Stimulated activated naive B cell treated with anti-CD40 and anti-IgM and Interleukin-4, amounts not matched to agents 10 μg/mL and 1 μg/mL and 100 μg/mL, for 72 hours (primary cell): ENCODE data around the gene DLG1.

ENCODE experiments used
- ATAC-seq, 2 donors: fragments of 150-1000 bp; cut with Tn5 transposase; replicated peaks; 2 replicates each; pipeline ENCODE4 v1.10.0; 2021; ENCODE audit warnings: moderate library complexity in 1 of 2
- DNase-seq: peaks from one replicate; pipeline ENCODE4 v3.0.0; 2021
- H3K27ac Mint-ChIP-seq: one replicate; pipeline ENCODE4 v1.8.0; 2022; ENCODE audit warnings: mild to moderate bottlenecking, mixed read lengths
- H3K27me3 Mint-ChIP-seq, 2 donors: one replicate each; pipeline ENCODE4 v1.8.0; 2022; ENCODE audit warnings: mixed read lengths in 2 of 2
- H3K36me3 Mint-ChIP-seq, 2 donors: one replicate each; pipeline ENCODE4 v1.8.0; 2022; ENCODE audit warnings: mixed read lengths in 2 of 2, mild to moderate bottlenecking in 1 of 2
- H3K4me1 Mint-ChIP-seq, 2 donors: one replicate each; pipeline ENCODE4 v1.8.0; 2022; ENCODE audit warnings: mixed read lengths in 2 of 2, mild to moderate bottlenecking in 1 of 2
- H3K4me3 Mint-ChIP-seq, 2 donors: one replicate each; pipeline ENCODE4 v1.8.0; 2022; ENCODE audit warnings: mild to moderate bottlenecking in 2 of 2, mixed read lengths in 2 of 2, moderate library complexity in 1 of 2
- H3K9me3 Mint-ChIP-seq, 2 donors: one replicate each; pipeline ENCODE4 v1.8.0; 2022; ENCODE audit warnings: mixed read lengths in 2 of 2, mild to moderate bottlenecking in 1 of 2

Gene DLG1

DNA sequence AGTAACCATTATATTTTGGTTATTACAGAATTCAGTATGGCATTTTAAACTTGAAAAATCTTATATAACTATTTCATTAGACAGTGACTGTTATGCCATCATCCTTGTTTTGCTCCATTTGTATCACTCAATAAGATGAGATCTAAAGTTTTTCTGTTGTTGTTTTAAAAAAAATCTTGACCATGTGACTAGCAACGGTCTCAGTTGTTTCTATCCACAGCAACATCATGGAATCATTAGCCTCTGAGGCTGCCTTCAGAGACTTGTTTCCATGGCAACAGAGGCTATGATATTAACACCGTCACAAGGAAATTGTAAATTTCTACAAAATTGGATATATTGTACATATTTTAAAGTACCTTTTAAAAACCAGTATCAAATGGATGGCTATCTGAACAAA lies 129.8 kb downstream of the DLG1 start:
- no peaks in the 10 kb centered on the region for H3K9me3 Mint-ChIP-seq
- H3K36me3 Mint-ChIP-seq = peaks cover 7 to 27% of the 10 kb centered on the region in 2 donors
- ATAC-seq (no peak), DNase-seq (no peak)
- no peak overlapping the region for H3K27ac Mint-ChIP-seq
- H3K27me3 Mint-ChIP-seq = no peaks in the 10 kb centered on the region
- H3K4me3 Mint-ChIP-seq = no peak overlapping the region
- peaks cover 6 to 8% of the 10 kb centered on the region in 2 donors for H3K4me1 Mint-ChIP-seq

DNA sequence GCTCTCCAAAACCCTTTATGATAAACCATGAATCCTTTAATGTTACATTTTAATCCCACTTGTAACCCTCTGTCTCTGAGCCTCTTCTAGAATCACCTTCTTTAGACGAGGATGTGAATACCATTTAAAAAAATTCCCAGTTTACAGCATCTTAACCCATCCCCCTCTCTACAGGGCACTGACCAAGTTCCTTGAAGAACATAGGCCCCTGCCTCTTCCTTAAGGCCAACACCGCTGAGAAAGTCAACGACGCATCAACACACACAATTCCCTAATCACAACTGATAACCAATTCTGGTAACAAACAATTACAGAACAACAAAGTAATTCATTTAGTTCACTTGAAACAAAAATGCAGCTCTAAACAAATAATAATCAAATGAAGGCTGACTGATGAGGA lies 130.3 kb downstream of the DLG1 start:
- ATAC-seq (no peak), DNase-seq (no peak)
- no peaks in the 10 kb centered on the region for H3K9me3 Mint-ChIP-seq
- H3K4me1 Mint-ChIP-seq = peaks cover 6 to 8% of the 10 kb centered on the region in 2 donors
- H3K4me3 Mint-ChIP-seq = no peak overlapping the region
- H3K27ac Mint-ChIP-seq = peak overlapping the region; percentile 0
- H3K36me3 Mint-ChIP-seq = peaks cover 10 to 29% of the 10 kb centered on the region in 2 donors
- no peaks in the 10 kb centered on the region for H3K27me3 Mint-ChIP-seq

DNA sequence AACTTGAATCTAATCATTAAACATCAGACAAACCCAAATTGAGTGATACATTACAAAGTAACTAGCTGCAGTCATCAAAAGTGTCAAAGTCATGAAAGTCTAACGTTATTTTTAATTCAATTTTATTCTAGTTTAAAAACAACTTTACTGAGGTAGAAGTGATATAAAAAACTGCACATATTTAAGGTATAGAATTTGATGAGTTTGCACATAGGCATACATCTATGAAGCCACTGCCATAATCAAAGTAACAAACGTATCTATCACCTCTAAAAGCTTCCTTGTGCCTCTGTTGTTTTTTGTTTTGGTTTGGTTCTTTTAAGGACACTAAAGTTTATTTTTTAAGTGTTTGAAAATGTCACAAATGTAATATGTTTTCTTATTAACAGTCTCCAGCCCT lies 130.9 kb downstream of the DLG1 start:
- H3K27ac Mint-ChIP-seq = no peak overlapping the region
- no peaks in the 10 kb centered on the region for H3K9me3 Mint-ChIP-seq
- no peak overlapping the region for H3K4me3 Mint-ChIP-seq
- peaks cover 12 to 29% of the 10 kb centered on the region in 2 donors for H3K36me3 Mint-ChIP-seq
- H3K4me1 Mint-ChIP-seq = peaks cover 6% of the 10 kb centered on the region in 2 donors
- no peaks in the 10 kb centered on the region for H3K27me3 Mint-ChIP-seq
- ATAC-seq (no peak), DNase-seq (no peak)

DNA sequence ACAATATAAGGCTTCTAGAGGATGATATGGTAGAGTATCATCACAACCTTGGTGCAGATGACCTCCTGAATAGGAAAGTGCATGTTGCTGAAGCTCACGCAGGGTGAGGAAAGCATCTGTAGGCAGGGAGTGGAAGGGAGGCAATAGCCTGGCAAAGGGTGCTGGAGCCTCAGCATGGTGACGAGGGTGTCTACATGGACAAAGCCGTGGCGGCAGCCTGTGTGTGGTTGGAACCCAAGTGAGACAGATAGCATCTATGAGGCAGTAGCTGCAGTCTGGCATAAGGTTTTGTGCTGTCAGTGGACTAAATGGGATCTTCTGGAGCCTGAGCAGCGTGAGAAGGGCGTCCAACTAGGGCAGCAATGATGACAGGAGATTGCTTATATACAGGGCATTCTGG lies 132.5 kb downstream of the DLG1 start:
- DNase-seq (no peak), ATAC-seq (no peak)
- peaks cover 6% of the 10 kb centered on the region in 2 donors for H3K4me1 Mint-ChIP-seq
- H3K27me3 Mint-ChIP-seq = no peaks in the 10 kb centered on the region
- no peak overlapping the region for H3K27ac Mint-ChIP-seq
- no peak overlapping the region for H3K4me3 Mint-ChIP-seq
- no peaks in the 10 kb centered on the region for H3K9me3 Mint-ChIP-seq
- peaks cover 12 to 29% of the 10 kb centered on the region in 2 donors for H3K36me3 Mint-ChIP-seq

DNA sequence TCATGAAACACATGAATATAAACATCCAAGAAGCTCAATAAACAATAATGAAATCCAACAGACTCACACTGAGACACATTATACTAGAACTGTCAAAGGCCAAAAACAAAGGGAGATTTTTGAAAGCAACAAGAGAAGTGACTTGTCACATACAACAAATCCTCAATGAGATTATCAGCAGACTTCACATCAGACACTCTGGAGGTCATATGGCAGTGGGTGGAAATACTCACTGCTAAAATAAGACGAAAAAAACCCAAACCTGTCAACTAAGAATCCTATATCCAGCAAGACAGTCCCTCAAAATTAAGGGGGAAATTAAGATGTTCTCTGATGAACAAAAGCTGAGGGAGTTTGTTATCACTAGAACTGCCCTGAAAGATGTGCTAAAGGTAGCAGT lies 143.4 kb downstream of the DLG1 start:
- no peak overlapping the region for H3K27ac Mint-ChIP-seq

DNA sequence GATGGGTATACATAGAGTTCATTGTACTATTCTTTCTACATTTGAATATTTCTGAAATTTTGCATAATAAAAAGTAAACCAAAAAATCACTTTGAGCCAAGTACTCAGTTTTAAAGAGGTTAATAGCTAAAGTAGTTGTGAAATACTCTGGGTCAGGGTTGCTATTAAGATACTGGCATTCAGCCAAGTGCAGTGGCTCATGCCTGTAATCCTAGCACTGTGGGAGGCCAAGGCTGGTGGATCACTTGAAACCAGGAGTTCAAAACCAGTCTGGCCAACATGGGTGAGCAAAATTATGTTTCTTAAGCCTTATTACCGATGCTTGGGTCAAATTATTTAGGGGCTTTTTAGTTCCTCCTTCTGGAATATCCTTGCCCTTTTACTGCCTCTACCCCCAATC lies 146.8 kb downstream of the DLG1 start:
- Mint-ChIP-seq H3K4me3 (no peak overlapping the region), H3K4me1 (peaks cover 4 to 5% of the 10 kb centered on the region in 2 donors), H3K27me3 (no peaks in the 10 kb centered on the region), H3K9me3 (peaks cover 16 to 21% of the 10 kb centered on the region in 2 donors), H3K27ac (no peak overlapping the region), H3K36me3 (peaks cover 30 to 49% of the 10 kb centered on the region in 2 donors)
- no peak for ATAC-seq
- no peak for DNase-seq

More for the DNA sequence above, 143.4 kb downstream of the DLG1 start:
- no peak for DNase-seq
- no peak for ATAC-seq
- H3K4me1 Mint-ChIP-seq = peaks cover 0 to 2% of the 10 kb centered on the region in 2 donors
- peaks cover 26% of the 10 kb centered on the region in 2 donors for H3K9me3 Mint-ChIP-seq
- H3K4me3 Mint-ChIP-seq = no peak overlapping the region
- H3K36me3 Mint-ChIP-seq = peaks cover 43 to 53% of the 10 kb centered on the region in 2 donors
- no peaks in the 10 kb centered on the region for H3K27me3 Mint-ChIP-seq

DNA sequence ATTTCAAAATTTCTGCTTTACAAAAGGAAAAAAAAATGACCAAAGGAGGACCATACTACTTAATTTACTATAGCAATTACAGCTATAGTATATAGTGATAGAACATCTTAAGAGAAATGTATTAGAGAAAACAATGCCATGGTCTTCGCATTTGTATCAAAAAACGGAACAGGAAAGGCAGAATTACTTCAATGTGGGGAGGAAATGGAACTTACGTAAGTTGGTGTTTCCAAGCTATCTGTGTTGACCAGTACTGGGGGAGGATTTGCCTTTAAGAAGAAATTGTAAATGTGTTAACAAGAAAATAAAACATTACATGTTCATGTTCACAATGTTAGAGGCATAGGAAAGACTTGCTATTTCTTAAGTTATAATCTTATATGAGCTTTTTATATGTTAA lies 148.9 kb downstream of the DLG1 start:
- ATAC-seq (no peak), DNase-seq (no peak)
- no peak overlapping the region for H3K4me3 Mint-ChIP-seq
- H3K27ac Mint-ChIP-seq = no peak overlapping the region
- H3K4me1 Mint-ChIP-seq = peaks cover 9 to 16% of the 10 kb centered on the region in 2 donors
- no peaks in the 10 kb centered on the region for H3K27me3 Mint-ChIP-seq
- H3K36me3 Mint-ChIP-seq = peaks cover 18 to 38% of the 10 kb centered on the region in 2 donors
- peaks cover 2 to 6% of the 10 kb centered on the region in 2 donors for H3K9me3 Mint-ChIP-seq

DNA sequence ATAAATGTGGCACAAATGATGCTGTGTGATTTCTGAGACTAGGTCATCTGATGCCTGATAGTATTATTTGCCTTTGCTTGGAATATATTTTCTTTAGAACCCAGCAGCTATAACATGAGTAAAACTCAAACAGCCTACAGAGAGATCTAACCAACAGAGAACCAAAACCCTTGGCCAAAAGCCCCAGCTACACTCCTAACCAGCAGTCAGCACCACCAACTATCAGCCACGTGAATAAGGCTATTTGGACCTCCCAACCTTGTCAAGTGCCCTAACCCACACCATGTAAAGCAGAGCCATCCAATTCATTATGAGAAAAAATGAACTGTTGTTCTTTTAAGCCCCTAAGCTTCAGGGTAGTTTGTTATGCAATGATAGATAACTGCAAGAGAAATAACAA lies 154.2 kb downstream of the DLG1 start:
- Mint-ChIP-seq H3K27me3 (no peaks in the 10 kb centered on the region), H3K4me1 (peaks cover 15 to 31% of the 10 kb centered on the region in 2 donors)

DNA sequence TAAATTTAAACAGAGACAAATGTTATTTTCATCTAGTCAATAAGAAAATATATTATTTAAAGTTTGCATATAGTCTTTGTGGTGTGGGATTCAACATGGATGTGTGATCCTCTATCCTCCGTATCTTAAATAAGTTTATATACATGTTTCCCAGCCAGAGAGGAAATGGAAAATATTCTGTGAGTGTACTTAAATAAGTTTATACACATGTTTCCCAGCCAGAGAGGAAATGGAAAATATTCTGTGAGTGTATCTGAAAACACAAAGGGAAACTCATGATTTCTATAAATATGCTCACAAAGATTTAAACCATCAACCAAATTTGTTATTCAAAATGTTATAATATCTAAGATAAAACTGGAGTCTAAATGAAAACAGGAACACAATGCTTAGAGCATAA lies 158.8 kb downstream of the DLG1 start:
- H3K36me3 Mint-ChIP-seq = peaks cover 35 to 54% of the 10 kb centered on the region in 2 donors
- no peak overlapping the region for H3K4me3 Mint-ChIP-seq
- peaks cover 9 to 16% of the 10 kb centered on the region in 2 donors for H3K9me3 Mint-ChIP-seq
- no peak overlapping the region for H3K27ac Mint-ChIP-seq
- peaks cover 9 to 15% of the 10 kb centered on the region in 2 donors for H3K4me1 Mint-ChIP-seq
- DNase-seq (no peak), ATAC-seq (no peak)
- H3K27me3 Mint-ChIP-seq = no peaks in the 10 kb centered on the region

More for the DNA sequence above, 154.2 kb downstream of the DLG1 start:
- Mint-ChIP-seq H3K4me3 (no peak overlapping the region), H3K9me3 (peaks cover 0 to 4% of the 10 kb centered on the region in 2 donors), H3K36me3 (peaks cover 18 to 44% of the 10 kb centered on the region in 2 donors), H3K27ac (no peak overlapping the region)
- DNase-seq (no peak), ATAC-seq (no peak)

DNA sequence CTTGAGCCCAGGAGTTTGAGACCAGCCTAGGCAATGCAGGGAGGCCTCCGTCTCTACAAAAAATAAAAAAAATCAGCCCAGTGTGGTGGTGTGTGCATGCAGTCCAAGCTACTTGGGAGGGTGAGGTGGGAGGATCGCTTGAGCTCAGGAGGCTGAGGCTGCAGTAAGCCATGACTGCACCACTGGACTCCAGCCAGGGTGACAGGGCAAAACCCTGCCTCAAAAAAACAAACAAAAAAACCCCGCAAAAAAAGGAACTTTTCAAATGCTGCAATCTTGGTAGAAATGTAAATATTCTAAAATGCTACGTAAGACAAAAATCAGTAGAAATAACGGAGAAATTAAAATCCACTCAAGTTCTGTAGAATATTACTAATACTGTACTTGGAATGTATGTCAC lies 160.7 kb downstream of the DLG1 start:
- Mint-ChIP-seq H3K4me1 (peaks cover 5 to 10% of the 10 kb centered on the region in 2 donors), H3K27me3 (no peaks in the 10 kb centered on the region), H3K27ac (no peak overlapping the region), H3K36me3 (peaks cover 45 to 58% of the 10 kb centered on the region in 2 donors), H3K9me3 (peaks cover 9 to 21% of the 10 kb centered on the region in 2 donors), H3K4me3 (no peak overlapping the region)
- no peak for DNase-seq
- no peak for ATAC-seq

DNA sequence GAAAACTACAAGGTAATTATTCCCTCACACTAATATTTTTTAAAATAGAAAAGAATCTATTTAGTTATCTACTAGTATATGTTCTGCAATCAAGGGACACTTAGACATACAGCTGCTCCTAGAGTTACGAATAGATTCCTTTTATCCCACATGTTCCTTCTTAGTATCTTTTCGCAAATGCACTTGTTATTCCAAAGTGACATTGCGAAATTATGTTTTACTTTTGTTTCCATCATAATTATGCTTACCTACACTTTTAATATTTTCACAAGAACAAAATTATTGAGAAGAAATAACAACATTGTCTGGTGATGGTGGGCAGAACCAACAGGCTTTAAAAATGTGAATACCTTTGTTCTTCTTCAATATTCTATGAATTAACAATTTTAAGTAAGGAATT lies 161.7 kb downstream of the DLG1 start:
- Mint-ChIP-seq H3K27me3 (no peaks in the 10 kb centered on the region), H3K4me1 (peaks cover 5 to 10% of the 10 kb centered on the region in 2 donors), H3K36me3 (peaks cover 46 to 59% of the 10 kb centered on the region in 2 donors), H3K27ac (no peak overlapping the region), H3K4me3 (no peak overlapping the region), H3K9me3 (peaks cover 9 to 21% of the 10 kb centered on the region in 2 donors)
- ATAC-seq = no peak
- DNase-seq = no peak

DNA sequence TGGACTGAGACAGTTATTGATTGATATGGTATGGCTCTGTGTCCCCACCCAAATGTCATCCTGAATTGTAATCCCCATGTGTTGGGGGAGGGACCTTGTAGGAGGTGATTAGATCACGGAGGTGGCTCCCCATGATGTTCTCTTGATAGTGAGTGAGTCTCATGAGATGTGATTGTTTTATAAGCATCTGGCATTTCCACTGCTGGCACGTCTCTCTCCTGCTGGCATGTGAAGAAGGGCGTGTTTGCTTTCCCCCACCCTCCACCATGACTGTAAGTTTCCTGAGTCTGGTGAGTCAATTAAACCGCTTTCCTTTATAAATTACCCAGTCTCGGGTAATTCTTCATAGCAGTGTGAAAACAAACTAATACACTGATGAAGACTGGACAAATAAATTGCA lies 163.2 kb downstream of the DLG1 start:
- no peaks in the 10 kb centered on the region for H3K27me3 Mint-ChIP-seq
- peaks cover 46 to 58% of the 10 kb centered on the region in 2 donors for H3K36me3 Mint-ChIP-seq
- ATAC-seq = no peak
- H3K4me3 Mint-ChIP-seq = no peak overlapping the region
- DNase-seq = no peak
- H3K9me3 Mint-ChIP-seq = peaks cover 9 to 21% of the 10 kb centered on the region in 2 donors
- H3K4me1 Mint-ChIP-seq = peaks cover 3 to 5% of the 10 kb centered on the region in 2 donors
- no peak overlapping the region for H3K27ac Mint-ChIP-seq

DNA sequence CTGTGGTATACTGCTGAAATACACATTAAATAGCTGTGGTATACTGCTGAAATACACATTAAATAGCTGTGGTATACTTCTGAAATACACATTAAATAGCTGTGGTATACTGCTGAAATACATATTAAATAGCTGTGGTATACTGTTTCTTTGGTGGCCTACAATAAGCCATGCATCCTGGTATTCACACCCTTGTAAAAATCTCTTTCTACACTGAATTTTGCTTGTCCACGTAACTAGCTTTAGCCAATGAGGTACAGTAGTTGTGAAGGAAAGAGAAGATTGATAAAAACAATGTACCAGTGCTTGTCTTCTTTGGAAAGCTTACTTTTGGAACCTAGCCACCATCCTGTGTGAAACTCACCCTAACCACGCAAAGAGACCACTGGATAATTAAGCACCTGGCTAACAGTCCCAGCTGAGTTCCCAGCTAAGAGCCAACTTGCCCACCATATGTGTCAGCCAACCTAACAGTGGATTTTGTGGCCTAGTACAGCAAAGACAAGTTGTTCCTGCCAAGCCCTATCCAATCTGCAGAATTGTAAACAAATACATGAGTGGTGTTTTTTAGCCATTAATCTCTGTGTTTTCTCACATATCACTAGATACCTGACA lies 165.4 kb downstream of the DLG1 start:
- H3K27me3 Mint-ChIP-seq = no peaks in the 10 kb centered on the region
- H3K4me1 Mint-ChIP-seq = no peaks in the 10 kb centered on the region
- no peak for ATAC-seq
- H3K9me3 Mint-ChIP-seq = peaks cover 9 to 21% of the 10 kb centered on the region in 2 donors
- no peak overlapping the region for H3K4me3 Mint-ChIP-seq
- H3K36me3 Mint-ChIP-seq = peaks cover 48 to 59% of the 10 kb centered on the region in 2 donors
- no peak for DNase-seq
- H3K27ac Mint-ChIP-seq = no peak overlapping the region

DNA sequence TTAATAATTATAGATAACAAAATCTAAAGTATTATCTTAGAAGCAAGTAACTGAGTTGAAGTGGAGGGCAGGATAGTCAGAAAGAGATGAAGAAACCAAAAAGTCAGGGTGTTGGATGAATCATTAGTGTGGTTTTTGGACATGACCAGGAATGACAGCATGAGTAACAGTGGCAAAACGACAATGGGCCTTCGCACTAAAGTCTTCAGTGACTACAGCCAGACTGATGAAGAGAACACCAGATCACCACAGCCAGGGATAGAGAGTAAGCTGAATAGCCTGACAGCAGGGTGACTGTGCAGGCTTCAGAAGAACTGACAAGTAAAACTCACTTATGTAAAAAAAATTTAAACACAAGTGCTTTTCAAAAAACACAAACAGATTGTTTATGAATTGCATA lies 172.8 kb downstream of the DLG1 start:
- no peak overlapping the region for H3K4me3 Mint-ChIP-seq
- no peaks in the 10 kb centered on the region for H3K4me1 Mint-ChIP-seq
- H3K27ac Mint-ChIP-seq = no peak overlapping the region
- peaks cover 25 to 31% of the 10 kb centered on the region in 2 donors for H3K36me3 Mint-ChIP-seq
- DNase-seq (no peak), ATAC-seq (no peak)
- no peaks in the 10 kb centered on the region for H3K27me3 Mint-ChIP-seq
- H3K9me3 Mint-ChIP-seq = no peaks in the 10 kb centered on the region

DNA sequence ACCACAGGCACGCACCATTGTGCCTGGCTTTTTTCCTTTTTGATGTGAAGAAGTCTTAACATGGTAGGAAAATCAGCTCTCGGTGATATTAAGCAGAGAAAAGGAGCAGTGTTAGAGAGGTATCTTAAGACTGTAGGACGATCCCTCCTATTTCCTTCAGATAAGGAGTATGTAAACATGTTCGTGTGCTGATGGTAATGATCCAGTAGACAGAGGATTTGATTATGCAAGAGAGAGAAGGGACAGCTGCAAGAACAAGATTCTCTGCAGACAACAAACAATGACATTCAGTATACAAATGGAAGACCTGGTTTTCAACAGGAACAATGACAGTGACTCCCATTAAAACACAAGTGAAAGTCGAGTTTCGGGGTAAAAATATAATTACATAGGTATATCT lies 173.7 kb downstream of the DLG1 start:
- H3K27ac Mint-ChIP-seq = no peak overlapping the region
- DNase-seq (no peak), ATAC-seq (no peak)
- H3K27me3 Mint-ChIP-seq = no peaks in the 10 kb centered on the region
- H3K36me3 Mint-ChIP-seq = peaks cover 26 to 33% of the 10 kb centered on the region in 2 donors
- H3K4me3 Mint-ChIP-seq = no peak overlapping the region
- no peaks in the 10 kb centered on the region for H3K4me1 Mint-ChIP-seq
- H3K9me3 Mint-ChIP-seq = no peaks in the 10 kb centered on the region
